Epithelial cell of esophagus (primary cell): ENCODE measurements around the gene C4orf33.

ENCODE experiments used
- DNase-seq: peaks from one replicate; pipeline ENCODE4 v3.0.0; 2010; ENCODE audit warnings: low read depth
- H3K4me3 ChIP-seq: 2 replicates; pipeline ENCODE4 v1.5.1; 2011; ENCODE audit warnings: mild to moderate bottlenecking, low read length, control low read depth
- CTCF ChIP-seq: IDR thresholded peaks from 2 replicates; pipeline ENCODE4 v1.5.1; 2011; ENCODE audit warnings: low read depth, mild to moderate bottlenecking, low read length, control low read depth, inconsistent platforms; ENCODE audit not compliant: insufficient read depth; ENCODE audit errors: missing control alignments

The C4orf33 gene

GRCh38 chr4:129163427-129163826 lies 67.5 kb downstream of the C4orf33 start:
- no peak for DNase-seq
- no peak overlapping the region for H3K4me3 ChIP-seq
- no peak for TF ChIP-seq CTCF

- no peak for TF ChIP-seq CTCF
- H3K4me3 ChIP-seq = no peak overlapping the region
- DNase-seq = no peak
These were observed 68.3 kb downstream of the C4orf33 start for GRCh38 chr4:129164243-129164642.
